CD4-positive, alpha-beta T cell treated with Interleukin-6 for 4 hours (primary cell): Measurements from ENCODE around the gene SGK1.
"Not testable (repeated sequence)": the region's sequence is repeated elsewhere in the genome, so short reads cannot be mapped to it uniquely, and the experiment has no call there.

Source experiments
- DNase-seq: peaks from one replicate; pipeline ENCODE4 v3.0.0-alpha.2; 2020; ENCODE audit warnings: mixed read lengths

The SGK1 gene

DNA sequence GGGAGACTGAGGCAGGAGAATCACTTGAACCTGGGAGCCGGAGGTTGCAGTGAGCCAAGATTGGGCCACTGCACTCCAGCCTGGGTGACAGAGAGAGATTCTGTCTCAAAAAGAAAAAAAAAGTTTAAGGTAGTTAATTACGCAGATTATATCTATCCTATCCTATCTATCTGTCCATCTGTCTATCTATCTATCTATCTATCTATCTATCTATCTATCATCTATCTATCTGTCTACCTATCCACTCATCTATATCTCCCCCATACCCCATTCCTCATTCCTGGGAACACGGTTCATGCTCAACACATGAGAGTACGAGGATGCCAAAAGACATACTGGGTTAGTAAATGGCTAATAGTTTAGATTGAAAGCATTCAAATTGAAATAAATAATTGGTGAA is 8.3 kb upstream of the SGK1 start:
- DNase-seq: not testable (repeated sequence)

GRCh38 chr6:134324766-134325165 is 6.9 kb upstream of the SGK1 start:
- no peak for DNase-seq

- no peak for DNase-seq
Observed at GRCh38 chr6:134324141-134324540, 6.2 kb upstream of the SGK1 start.

DNA sequence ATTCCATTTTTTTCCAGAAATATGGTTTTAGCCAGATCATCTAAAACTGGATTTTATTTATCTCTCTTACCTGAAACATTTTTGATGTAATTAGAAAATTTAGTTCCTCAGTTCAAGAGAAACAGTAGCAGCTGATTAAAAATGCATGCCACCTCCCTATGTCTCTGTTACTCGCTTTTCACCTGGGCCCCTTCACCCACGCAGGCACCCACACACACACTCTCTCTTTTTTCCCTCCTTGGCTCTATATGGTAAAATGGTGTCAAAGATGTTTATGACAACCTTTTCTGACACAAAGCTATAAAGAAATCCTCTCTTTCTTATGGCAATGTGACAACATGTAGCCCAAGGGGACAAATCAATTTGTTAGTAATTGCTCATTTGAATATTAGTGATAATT is 5.8 kb upstream of the SGK1 start:
- no peak for DNase-seq

GRCh38 chr6:134323294-134323693 is 5.4 kb upstream of the SGK1 start:
- no peak for DNase-seq

DNA sequence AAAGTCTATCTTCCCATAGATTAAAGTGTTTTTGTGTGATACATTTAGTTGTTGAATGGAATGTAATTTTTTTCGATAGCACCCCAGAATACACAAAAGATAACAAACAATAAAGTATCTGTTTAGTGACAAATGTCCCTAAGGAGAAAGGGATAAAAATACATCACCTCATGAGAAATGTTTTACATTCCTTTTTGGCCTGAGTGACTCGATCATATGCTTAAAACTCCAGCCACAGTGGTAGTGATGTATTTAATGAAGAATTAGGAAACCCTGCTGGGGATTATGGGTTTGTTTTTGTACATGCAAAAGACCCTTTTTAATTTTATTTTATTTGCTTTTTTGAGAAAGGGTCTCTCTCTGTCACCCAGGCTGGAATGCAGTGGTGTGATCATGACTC is 4.3 kb upstream of the SGK1 start:
- no peak for DNase-seq

DNA sequence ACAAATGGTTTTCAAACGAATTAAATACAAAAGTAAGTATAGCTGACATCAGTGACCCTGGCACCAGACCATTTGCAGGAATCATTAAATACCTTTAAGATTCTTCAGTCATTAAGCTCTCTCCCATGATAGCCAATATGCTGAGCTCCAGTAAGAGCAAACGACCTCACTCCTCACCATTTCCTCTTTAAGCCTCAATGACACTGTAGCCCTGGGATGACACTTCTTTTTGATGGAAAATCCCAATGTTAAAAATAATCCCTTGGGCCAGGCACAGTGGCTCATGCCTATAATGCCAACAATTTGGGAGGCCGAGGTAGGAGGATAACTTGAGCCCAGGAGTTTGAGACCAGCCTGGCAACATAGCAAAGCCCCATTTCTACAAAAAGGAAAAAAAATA is 3.3 kb upstream of the SGK1 start:
- no peak for DNase-seq

DNA sequence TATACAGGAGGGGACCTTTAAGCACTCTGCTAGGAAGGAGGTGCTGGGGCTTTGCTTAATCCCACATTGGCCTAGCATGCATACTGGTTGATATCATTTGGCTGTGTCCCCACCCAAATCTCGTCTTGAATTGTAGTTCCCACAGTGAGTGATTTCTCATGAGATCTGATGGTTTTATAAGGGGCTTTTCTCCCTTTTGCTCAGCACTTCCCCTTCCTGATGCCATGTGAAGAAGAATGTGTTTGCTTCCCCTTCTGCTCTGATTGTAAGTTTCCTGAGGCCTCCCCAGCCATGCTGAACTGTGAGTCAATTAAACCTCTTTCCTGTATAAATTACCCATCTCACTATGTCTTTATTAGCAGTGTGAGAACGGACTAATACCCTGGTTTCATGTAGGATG is 1.8 kb upstream of the SGK1 start:
- DNase-seq: not testable (repeated sequence)

DNA sequence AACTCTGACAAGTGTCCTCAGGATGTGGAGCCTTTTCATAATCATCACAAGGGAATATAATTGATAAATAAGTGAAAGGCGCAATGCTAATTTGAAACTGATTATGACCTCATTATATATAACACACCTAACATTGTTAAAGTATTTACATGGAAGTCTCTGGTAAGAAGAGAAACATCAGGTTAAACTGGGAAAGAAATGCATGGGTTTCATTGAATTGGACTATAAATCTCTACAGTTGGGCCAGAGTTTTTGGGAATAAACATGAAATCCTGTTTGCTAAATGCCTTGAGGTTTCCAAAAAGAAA is 1.0 kb upstream of the SGK1 start:
- DNase-seq: no peak

- DNase-seq: no peak
Observed at GRCh38 chr6:134318236-134318973, 493 bp upstream of the SGK1 start.

GRCh38 chr6:134316733-134317431 is 1.0 kb downstream of the SGK1 start:
- no peak for DNase-seq

GRCh38 chr6:134315974-134316441 is 1.9 kb downstream of the SGK1 start:
- no peak for DNase-seq

- DNase-seq: no peak
Observed at GRCh38 chr6:134315189-134315588, 2.7 kb downstream of the SGK1 start.

DNA sequence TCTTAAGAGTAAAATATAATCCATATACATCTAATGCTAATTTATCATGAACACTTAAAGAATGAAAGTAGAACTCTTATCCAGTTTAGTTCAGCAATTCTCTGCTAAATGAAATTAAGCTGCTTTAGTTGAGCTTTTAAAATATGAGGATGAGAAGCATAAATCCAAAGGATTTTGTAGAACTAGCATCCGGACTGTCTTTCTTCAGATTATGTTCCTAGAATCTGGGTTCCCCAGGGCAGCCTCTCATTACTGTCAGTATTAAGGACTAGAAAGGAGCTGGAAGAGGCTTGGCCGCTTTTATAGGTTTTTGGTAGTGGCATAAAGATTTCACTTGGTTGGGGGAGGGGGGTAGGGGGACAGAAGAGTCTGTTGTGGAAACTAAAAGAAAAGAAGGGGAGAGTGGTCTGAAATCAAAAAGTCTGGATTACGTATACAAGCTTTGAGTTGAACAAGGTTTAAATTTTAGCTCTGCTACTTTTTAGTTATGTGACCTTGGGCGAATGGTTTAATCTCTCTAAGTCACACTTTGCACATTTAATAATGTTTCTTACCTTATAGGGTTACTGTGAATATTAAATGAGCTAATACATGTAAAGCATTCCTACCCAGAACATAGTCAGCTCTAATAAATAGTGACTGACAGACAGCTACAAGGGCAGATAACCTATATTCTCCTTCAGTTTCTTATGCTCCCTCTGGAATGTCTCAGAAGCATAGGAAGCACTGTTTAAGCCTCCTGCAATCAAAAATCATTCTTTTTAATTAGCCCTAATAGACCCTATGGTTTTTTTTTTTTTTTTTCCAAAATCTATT is 3.7 kb downstream of the SGK1 start:
- no peak for DNase-seq

- no peak for DNase-seq
Observed at GRCh38 chr6:134312038-134312660, 5.8 kb downstream of the SGK1 start.

DNA sequence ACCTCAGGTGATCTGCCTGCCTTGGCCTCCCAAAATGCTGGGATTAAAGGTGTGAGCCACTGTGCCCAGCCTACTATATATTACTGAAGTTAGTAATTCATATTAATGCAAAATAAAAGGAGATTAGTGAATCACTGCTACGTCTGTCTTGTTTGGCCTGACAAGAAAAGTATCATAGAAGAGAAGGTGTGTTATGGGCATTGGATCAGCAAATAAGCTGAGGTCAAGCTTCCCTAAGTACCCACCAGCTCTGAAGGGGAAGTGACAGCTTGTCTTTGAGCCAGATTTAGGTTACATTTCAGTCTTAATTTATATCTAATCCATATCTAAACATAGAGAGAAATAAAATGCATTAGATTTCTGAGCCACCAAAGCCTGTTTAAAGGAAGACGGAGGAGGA is 7.1 kb downstream of the SGK1 start:
- no peak for DNase-seq

DNA sequence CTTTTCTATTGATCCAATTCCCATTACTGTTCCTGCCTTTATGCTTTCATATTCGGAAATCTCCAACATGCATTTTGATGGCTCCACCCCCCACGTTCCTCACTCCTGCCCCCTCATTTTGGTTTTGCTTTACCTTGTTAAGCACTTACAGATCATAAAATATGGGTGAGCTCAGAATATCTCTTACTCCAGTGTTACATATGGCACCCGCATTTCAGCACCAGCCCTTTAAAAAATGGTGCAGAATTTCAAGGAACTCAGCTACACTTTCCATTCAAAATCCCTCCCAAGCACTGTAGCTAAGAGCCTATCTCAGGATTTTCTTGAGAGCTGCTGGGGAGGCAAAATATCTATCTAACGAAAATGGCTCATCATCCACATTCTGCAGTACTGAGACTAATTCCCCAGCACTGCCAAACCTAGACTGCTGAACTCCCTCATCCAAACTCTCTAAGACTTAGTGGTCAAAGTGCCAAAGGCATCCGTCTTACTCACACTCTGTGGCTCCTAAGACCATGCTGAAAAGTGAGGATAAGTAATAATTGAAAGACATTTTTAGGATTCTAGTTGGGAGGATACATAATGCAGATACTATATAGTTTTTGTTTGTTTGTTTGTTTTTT is 7.8 kb downstream of the SGK1 start:
- no peak for DNase-seq

DNA sequence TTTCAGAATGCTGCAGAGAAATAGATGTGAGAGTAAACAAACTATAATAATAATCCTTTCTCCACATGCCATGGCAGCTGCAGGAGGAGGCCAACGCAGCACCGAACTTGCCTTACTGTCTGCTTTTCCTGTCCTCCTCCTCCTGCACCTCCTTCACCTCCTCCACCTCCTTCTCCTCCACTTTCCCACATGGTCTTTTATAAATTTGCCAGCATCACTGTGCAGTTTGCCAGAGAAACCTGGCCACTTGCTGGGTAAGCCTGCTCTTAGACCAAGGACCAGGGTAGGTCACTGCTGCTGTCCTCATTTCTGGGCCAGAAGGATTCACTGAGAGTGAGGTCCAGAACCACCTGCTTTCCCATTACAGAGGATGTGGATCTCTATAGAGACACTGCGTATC is 8.7 kb downstream of the SGK1 start:
- no peak for DNase-seq

DNA sequence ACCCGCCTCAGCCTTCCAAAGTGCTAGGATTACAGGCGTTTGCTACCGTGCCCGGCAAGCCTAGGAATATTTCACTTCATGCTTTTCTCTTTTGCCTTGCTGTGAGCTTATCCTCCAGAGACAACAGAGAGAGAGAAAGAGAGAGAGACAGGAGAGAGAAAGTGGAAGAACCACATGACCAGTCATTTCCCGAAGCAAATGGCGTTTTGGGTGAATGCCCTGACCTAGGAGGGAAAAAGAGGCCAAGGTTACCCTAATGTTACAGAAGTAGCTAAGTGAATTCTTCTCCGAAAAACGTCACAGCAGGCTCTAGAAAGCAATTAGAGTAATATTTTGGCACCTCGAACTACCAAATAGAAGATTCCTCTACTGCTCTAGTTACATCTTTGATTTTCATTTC is 9.1 kb downstream of the SGK1 start:
- DNase-seq: no peak

DNA sequence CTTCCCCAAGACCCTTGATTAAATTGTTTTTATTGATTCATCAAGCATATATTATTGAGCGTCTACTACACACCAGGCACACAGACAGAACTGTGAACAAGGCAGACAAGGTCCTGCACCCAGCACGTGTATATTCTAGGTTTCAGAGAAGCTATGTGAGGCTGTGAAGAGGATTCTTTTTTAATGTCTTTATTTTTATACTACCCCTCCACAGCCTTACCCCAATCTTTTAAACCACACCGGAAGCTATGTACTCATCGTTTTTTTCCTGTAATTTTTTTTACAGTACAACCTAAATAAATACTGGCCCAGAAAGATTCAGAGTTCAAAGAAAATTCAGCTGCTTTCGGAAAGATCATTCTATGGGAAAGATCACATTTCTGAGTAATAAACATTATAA is 10.0 kb downstream of the SGK1 start:
- no peak for DNase-seq

- DNase-seq: no peak
Observed at GRCh38 chr6:134307075-134307474, 10.8 kb downstream of the SGK1 start.

DNA sequence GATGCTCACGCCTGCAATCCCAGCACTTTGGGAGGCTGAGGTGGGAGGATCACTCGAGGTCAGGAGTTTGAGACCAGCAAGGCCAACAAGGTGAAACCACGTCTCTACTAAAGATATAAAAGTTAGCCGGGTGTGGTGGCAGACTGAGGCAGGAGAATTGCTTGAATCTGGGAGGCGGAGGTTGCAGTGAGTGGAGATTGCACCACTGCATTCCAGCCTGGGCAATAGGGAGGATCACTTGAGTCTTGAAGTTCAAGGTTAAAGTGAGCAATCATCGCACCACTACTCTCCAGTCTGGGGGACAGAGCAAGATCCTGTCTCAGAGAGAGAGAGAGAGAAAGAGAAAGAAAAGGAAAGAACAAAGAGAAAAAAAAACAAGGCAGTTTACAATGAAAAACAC is 13.5 kb downstream of the SGK1 start:
- DNase-seq: not testable (repeated sequence)

DNA sequence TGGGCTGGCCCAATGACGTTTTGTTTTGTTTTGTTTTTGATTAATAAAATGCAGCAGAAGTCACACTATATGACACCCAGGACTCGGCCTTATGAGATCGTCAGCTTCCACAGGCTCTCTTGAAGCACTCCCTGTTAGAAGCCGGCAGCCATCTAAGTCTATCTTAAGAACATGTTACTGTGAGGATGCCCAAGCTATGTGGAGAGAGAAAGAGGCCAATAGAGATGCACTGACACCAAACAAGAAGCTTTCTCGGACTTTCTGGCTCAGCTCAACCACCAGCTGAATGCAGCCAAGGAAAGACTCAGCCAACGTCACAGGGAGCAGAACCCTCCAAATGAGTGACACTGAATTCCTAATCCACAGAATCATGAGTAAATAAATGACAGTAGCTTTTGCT is 14.0 kb downstream of the SGK1 start:
- no peak for DNase-seq
